GM19455 (cell line): Measurements from ENCODE around the gene MVP.

Experiments used
- ATAC-seq: cut with Tn5 transposase; IDR thresholded peaks from one replicate; pipeline ENCODE4 v1.9.1; 2021; ENCODE audit not compliant: unreplicated experiment

MVP gene

DNA sequence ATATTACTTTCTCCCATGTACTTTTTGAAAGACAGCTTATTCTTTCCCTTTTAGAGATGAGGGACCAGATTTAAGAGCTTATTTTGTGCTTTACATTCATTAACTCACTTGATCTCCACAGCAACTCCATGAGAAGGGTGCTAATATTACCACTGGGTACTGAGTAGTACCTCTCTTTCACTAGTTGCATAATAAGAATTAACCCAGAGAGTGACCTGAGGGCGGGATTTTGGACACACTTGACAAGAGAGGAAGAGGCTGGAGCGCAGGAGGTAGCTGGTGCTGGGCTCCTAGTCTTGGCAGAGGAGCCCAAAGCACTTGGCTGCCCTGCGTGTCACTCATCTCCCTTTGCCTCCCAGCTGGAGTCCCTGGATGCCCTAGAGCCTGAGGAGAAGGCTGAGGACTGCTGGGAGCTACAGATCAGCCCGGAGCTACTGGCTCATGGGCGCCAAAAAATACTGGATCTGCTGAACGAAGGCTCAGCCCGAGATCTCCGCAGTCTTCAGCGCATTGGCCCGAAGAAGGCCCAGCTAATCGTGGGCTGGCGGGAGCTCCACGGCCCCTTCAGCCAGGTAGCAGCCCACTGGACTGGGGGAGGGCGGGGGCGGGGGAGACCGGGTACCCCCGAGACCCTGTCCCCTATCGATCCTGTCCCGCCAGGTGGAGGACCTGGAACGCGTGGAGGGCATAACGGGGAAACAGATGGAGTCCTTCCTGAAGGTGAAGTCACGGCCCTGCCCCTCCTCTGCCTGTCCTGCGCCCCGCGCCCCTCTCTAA, 15.6 kb upstream of the MVP start:
- peak; percentile 2 for ATAC-seq

DNA sequence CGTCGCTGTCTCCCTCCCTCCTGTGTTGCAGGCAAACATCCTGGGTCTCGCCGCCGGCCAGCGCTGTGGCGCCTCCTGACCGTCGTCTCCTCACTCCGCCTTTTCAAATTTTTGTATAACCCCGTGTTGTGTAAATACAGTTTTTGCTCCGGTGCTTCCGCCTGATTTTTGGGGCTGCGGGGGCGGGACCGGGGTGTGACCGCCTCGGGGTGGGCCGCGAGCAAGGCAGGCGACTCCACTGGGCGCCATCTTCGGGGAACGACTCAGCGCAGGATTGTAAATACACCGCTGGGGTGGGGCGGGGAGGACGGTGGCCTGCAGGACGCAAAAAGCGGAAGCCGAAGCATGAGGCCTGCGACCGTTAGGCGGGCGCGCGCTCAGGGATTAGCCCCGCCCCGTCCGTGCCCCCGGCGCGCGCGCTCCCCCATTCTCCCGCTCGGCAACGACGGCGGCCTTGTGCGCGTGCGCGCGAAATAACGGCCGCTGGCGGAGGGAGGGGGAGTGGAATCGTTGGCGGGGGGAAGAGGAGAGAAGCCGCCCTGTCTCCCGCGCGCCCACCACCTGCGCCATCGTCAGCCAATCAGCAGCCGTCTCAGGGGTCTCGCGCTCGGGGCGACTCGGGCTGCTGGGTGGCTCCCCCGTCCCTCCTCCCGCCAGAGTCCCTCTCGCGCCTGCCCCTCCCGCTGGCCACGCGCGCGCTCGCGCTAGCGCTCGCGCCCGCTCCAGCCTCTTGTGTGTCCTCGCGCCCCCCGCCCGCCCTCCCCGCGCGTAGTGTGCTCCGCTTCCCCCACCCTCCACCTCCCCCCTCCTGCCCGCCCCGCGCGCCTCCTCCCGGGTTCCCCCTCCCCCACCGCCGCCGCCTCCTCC, 14.8 kb upstream of the MVP start:
- peak; percentile 59 for ATAC-seq

DNA sequence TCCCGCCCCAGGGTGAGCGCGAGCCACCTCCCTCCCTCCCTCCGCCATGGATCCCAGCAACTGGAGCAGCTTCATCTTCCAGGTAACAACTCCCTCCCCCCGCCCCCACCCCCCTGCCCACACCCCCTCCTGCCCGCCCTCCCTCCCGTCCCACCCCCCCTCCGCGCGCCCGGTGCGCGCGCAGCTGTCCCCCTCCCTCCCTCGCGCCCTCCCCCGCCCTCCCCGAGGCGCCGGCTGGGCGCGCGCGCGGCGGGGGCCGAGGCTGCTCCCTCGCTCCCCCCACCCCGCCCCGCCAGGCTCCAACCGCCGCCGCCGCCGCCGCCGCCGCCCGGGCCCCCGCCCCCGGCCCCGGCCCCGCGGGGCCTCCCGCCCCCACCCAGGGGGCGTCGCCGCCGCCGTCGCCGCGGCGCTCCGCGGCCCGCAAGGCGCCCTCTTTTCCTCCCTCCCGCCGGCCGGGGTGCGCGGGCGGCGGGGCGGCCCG, 14.1 kb upstream of the MVP start, which contains the start of gene MAZ:
Gene MAZ (plus strand): TSS at position 431 of the 481 bp plus-strand sequence. CDS start 173 bp downstream, outside the sequence.
- ATAC-seq: no peak

GRCh38 chr16:29806641-29807425, 13.4 kb upstream of the MVP start:
- ATAC-seq: no peak

- no peak for ATAC-seq
Observed at GRCh38 chr16:29807426-29808218, 12.6 kb upstream of the MVP start.

DNA sequence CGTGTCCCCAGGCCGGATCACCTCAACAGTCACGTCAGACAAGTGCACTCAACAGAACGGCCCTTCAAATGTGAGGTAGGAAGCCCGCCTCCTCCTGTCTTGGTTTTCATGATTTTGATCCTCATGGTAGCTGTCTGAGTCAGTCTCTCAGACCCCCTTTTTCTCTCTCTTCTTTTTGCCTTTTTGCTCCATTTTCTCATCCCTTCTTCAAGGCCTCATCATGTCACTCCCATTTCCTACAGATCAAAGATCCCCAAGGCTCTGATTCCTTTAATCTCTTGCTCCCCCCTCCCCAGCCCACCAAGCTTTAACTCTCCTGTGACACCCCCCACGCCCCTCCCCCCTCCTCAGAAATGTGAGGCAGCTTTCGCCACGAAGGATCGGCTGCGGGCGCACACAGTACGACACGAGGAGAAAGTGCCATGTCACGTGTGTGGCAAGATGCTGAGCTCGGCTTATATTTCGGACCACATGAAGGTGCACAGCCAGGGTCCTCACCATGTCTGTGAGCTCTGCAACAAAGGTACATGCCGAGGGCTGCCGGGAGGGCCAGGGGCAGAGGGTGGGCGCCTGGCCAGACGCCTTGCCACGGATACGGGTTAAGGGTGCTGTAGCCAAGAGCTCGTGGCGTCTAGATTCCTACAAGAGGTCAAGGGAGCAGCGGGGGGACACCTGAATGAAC, 11.9 kb upstream of the MVP start:
- ATAC-seq: no peak

DNA sequence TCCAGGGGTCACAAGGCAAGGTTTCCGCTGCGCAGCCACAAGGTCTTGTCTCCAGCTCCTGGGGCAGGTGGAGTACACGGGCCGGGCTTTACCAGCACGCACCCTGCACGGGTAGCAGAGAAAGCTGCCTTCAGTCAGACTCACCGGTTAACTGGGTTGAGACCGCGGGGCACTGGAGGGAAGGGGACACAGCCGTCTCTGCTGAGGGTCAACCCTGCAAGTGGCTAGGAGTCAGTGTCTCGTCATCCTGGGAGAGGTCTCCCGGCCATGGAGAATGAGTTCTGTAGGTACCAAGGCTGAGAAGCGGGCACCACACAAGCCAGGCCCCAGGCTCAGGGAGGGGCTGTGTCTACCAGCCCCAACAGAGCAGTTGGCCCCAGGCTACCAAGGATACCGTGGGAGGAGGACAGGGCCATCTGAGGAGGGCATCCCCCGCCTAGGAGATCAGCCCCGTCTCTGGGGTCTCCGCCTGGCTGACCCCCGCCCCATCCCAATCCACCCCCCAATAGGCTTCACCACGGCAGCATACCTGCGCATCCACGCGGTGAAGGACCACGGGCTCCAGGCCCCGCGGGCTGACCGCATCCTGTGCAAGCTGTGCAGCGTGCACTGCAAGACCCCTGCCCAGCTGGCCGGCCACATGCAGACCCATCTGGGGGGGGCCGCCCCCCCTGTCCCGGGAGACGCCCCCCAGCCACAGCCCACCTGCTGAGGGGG, 11.1 kb upstream of the MVP start:
- no peak for ATAC-seq

- ATAC-seq: no peak
Observed at GRCh38 chr16:29809850-29810698, 10.2 kb upstream of the MVP start.

GRCh38 chr16:29810699-29811169, 9.5 kb upstream of the MVP start:
- ATAC-seq: no peak

GRCh38 chr16:29811170-29811895, 8.9 kb upstream of the MVP start:
- no peak for ATAC-seq

GRCh38 chr16:29811896-29812665, 8.2 kb upstream of the MVP start, which contains the start of gene PRRT2:
TSS of gene PRRT2 (plus strand) at chr16:29812193. CDS start at chr16:29813055, 862 bp downstream.
- no peak for ATAC-seq

DNA sequence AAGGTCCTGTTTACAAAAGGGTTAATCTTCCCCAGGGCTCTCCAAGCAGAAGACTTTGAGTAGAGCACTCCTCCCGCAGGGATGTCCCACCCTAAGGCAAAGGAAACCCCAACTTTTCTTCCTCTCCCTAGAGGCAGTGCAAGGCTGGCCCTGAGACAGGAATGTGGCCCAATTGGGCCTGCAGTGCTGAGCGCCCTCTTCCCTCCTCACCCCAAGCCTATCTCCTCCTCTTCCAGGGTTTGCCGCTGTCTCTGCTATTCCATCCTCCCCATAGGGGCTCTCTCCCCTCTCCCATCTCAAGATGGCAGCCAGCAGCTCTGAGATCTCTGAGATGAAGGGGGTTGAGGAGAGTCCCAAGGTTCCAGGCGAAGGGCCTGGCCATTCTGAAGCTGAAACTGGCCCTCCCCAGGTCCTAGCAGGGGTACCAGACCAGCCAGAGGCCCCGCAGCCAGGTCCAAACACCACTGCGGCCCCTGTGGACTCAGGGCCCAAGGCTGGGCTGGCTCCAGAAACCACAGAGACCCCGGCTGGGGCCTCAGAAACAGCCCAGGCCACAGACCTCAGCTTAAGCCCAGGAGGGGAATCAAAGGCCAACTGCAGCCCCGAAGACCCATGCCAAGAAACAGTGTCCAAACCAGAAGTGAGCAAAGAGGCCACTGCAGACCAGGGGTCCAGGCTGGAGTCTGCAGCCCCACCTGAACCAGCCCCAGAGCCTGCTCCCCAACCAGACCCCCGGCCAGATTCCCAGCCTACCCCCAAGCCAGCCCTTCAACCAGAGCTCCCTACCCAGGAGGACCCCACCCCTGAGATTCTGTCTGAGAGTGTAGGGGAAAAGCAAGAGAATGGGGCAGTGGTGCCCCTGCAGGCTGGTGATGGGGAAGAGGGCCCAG, 7.3 kb upstream of the MVP start:
- no peak for ATAC-seq

DNA sequence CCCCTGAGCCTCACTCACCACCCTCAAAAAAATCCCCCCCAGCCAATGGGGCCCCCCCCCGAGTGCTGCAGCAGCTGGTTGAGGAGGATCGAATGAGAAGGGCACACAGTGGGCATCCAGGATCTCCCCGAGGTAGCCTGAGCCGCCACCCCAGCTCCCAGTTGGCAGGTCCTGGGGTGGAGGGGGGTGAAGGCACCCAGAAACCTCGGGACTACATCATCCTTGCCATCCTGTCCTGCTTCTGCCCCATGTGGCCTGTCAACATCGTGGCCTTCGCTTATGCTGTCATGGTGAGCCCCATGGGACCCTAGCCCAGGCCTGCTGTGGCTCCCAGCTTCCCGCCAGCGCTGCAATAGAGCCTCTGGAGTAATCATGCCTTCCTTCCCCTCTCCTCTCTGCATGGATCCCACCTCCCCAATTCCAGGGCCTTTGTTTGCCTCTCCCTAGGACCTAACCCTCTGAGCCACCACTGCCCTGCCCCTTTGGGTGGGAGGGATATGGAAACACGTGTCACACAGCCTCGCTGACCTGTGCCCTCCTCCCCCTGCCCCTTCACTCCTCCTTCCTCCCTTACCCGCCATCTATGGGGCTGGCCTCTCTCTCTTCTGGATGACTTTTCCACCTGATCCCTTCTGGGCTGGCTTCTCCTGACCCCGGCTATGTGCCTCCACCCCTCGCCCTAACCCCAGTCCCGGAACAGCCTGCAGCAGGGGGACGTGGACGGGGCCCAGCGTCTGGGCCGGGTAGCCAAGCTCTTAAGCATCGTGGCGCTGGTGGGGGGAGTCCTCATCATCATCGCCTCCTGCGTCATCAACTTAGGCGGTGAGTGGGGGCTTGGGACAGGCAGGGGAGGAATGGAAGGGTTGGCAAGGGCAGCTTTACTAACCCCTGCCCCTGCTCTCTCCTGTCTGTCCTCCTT, 6.4 kb upstream of the MVP start:
- ATAC-seq: no peak

GRCh38 chr16:29814592-29814991, 5.7 kb upstream of the MVP start:
- ATAC-seq: no peak
